ENCODE data around the gene SRSF10.
"Not testable (repeated sequence)": the region's sequence is repeated elsewhere in the genome, so short reads cannot be mapped to it uniquely, and the experiment has no call there.

The SRSF10 gene

DNA sequence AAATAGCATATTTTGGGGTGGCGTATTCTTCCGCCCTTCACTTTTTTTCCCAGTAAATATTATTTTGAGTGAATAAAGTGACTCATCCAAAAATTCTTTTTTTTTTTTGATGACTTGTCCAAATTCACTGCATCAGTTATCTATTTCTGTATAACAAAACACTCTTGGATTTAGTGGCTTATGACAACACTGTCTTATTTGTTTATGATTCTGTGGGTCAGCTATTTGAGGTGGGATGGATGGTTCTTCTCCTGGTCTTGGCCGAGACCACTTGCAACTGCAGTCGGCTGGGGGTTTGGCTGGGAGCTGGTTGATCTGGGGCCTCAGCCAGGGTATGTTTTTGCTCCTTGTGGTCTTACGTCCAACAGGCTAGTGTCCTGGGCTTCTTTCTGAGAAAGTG is 39.9 kb upstream of the SRSF10 start:
- no peak for DNase-seq (ENCODE audit: extremely low spot score)
- CTCF ChIA-PET, result interaction anchor here (1.0 to 1.6 kb wide), 4 partner anchors 8 to 130 kb away, joined by 3 to 4 read pairs (median 4); no protein-coding TSS in a partner anchor
- TF ChIP-seq CTCF (IDR thresholded peaks at IDR 0.05; ENCODE audit: control extremely low read depth, extremely low read depth, low read depth, missing control alignments), result no peak
- POLR2A ChIA-PET, result no interaction called here

GRCh38 chr1:24018611-24019580 is 38.8 kb upstream of the SRSF10 start:
- CTCF ChIA-PET, result interaction anchor here (1.0 to 1.6 kb wide), 3 partner anchors 9 to 132 kb away, joined by 3 to 4 read pairs (median 4); no protein-coding TSS in a partner anchor
- DNase-seq (ENCODE audit: extremely low spot score), result no peak
- TF ChIP-seq CTCF (IDR thresholded peaks at IDR 0.05; ENCODE audit: control extremely low read depth, extremely low read depth, low read depth, missing control alignments), result no peak
- POLR2A ChIA-PET, result no interaction called here

- ChIA-PET CTCF (interaction anchor here (0.7 to 1.2 kb wide), 2 partner anchors 13 to 615 kb away, joined by 3 to 4 read pairs; no protein-coding TSS in a partner anchor), POLR2A (no interaction called here)
- no peak for DNase-seq (ENCODE audit: extremely low spot score)
- TF ChIP-seq CTCF (IDR thresholded peaks at IDR 0.05; ENCODE audit: control extremely low read depth, extremely low read depth, low read depth, missing control alignments), result no peak
Observed at GRCh38 chr1:24015221-24016210, 35.4 kb upstream of the SRSF10 start.

- DNase-seq (ENCODE audit: extremely low spot score); CTCF ChIA-PET; POLR2A ChIA-PET: not testable (repeated sequence)
Observed at GRCh38 chr1:24012878-24013277, 32.8 kb upstream of the SRSF10 start.

DNA sequence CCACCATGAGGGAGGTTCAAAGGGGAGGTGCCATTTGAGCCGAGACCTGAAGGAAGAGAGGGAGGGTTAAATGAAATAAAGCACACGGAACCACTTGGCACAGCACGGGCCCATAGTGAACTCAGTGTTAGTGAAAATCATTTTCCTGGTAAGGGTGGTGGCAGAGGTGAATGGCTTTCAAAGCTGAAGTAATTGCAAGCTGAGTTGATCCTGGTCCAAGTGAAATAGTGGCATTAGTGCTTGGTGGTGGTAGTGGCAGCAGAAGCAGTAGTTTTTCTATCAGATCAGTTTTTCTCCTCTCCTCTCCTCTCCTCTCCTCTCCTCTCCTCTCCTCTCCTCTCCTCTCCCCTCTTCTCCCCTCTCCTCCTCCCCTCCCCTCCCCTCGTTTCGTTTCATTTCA is 30.5 kb upstream of the SRSF10 start:
- POLR2A ChIA-PET, result no interaction called here
- no peak for TF ChIP-seq CTCF (IDR thresholded peaks at IDR 0.05; ENCODE audit: control extremely low read depth, extremely low read depth, low read depth, missing control alignments)
- CTCF ChIA-PET, result interaction anchor here (1.4 to 1.8 kb wide), 2 partner anchors 11 to 17 kb away, joined by 4 to 6 read pairs; no protein-coding TSS in a partner anchor
- no peak for DNase-seq (ENCODE audit: extremely low spot score)

- no peak for DNase-seq (ENCODE audit: extremely low spot score)
- POLR2A ChIA-PET, result no interaction called here
- CTCF ChIA-PET, result interaction anchor here (1.4 kb wide), 1 partner anchor 19 kb away, joined by 4 read pairs; no protein-coding TSS in a partner anchor
- TF ChIP-seq CTCF (IDR thresholded peaks at IDR 0.05; ENCODE audit: control extremely low read depth, extremely low read depth, low read depth, missing control alignments), result no peak
Observed at GRCh38 chr1:24009406-24009805, 29.3 kb upstream of the SRSF10 start.

GRCh38 chr1:24008574-24009184 is 28.6 kb upstream of the SRSF10 start:
- POLR2A ChIA-PET; DNase-seq (ENCODE audit: extremely low spot score); CTCF ChIA-PET: not testable (repeated sequence)

Measured in GM10248 (cell line).